Measurements from ENCODE around the gene IRS2. TPM values are rescaled to one million over a fixed set of nuclear protein-coding genes. Genes with fewer than 3 reads are reported as not detected.

The IRS2 gene
- total and polyA plus RNA-seq, 2 donors (not counting 3 experiments of a cell fraction or from before 2014, with no cell fraction given), result 1.6 to 4.4 TPM

DNA sequence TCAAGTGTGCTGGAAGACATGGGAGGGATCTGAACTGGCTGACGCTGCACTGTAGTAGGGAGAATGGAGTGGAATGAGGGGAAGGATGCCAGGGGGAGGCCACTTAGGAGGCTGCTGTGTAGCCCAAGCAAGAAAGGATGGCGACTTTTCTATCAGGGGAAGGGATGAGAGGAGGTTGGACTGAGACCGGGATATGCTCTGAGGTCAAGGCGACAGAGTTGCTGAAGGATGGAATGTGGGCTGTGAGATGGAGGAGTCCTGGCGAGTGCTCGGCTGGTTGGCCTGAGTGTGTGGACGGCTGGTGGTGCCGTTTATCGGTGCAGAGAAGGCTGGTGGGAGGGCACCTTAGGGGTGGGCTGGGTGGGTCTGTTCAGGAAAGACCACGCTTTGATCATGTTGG, 45.7 kb downstream of the IRS2 start:
- ChIA-PET CTCF (no interaction called here), POLR2A (no interaction called here)
- FAIRE-seq (no peak), DNase-seq (ENCODE audit: low read depth, low spot score) (no peak)
- Histone ChIP-seq H3K27me3 (ENCODE audit: control insufficient read depth in 2 of 2, insufficient read depth in 2 of 2, low read length in 2 of 2) (no peaks in the 10 kb centered on the region), H3K79me2 (ENCODE audit: control insufficient read depth, insufficient read depth, low read length) (no peaks in the 10 kb centered on the region), H3K27ac (ENCODE audit: insufficient read depth, low read depth, low read length) (no peak overlapping the region), H3K9me1 (replicated peaks; ENCODE audit: control insufficient read depth, extremely low read depth, insufficient read depth, low read length) (no peaks in the 10 kb centered on the region), H3K36me3 (ENCODE audit: control insufficient read depth in 2 of 2, extremely low read depth in 1 of 2, insufficient read depth in 2 of 2, low read length in 2 of 2) (no peaks in the 10 kb centered on the region), H2AFZ (ENCODE audit: low read depth, low read length) (no peak overlapping the region), H3K4me3 (replicated peaks in 1 of 3; ENCODE audit: insufficient read depth in 1 of 3, low read depth in 1 of 3, low read length in 3 of 3) (no peak overlapping the region), H3K9ac (replicated peaks; ENCODE audit: extremely low read depth, insufficient read depth, low read length) (no peak overlapping the region), H3K4me1 (ENCODE audit: control insufficient read depth, extremely low read depth, insufficient read depth, low read length) (no peaks in the 10 kb centered on the region), H3K9me3 (replicated peaks; ENCODE audit: control insufficient read depth, insufficient read depth, low read length) (no peaks in the 10 kb centered on the region), H3K4me2 (ENCODE audit: insufficient read depth, low read length) (no peak overlapping the region), H4K20me1 (replicated peaks; ENCODE audit: control insufficient read depth, extremely low read depth, insufficient read depth, low read length) (no peaks in the 10 kb centered on the region)
- intact Hi-C loops (cut with micrococcal nuclease) (loop anchor here (5.0 kb wide), 1 partner anchor 778 kb away; no protein-coding TSS in a partner anchor), dilution Hi-C loops (cut with MboI; ENCODE audit: extremely low pct_ligation_motif_present, low sequenced_read_pairs) (no loop called here)
- BruUV-seq (replicated peaks), result no TSS peak
- TF ChIP-seq POLR2AphosphoS5 (IDR thresholded peaks at IDR 0.05; ENCODE audit: insufficient read depth, low read depth, low read length) (no peak), GATA2 (IDR thresholded peaks at IDR 0.05; ENCODE audit: insufficient read depth, insufficient read length, low read depth, low read length) (no peak), MYC (IDR thresholded peaks at IDR 0.05; ENCODE audit: low read depth, low read length) (no peak), FOS (IDR thresholded peaks at IDR 0.05; ENCODE audit: borderline replicate concordance, insufficient read depth, low read length) (no peak), EZH2 (IDR thresholded peaks at IDR 0.05; ENCODE audit: borderline replicate concordance, low read depth, low read length, severe bottlenecking) (no peak), POLR2A (IDR thresholded peaks at IDR 0.05; ENCODE audit: low read depth, low read length) (no peak), JUN (IDR thresholded peaks at IDR 0.05; ENCODE audit: borderline replicate concordance, insufficient read depth, insufficient read length, low read depth) (no peak)
- TF ChIP-seq, protein P1, sequence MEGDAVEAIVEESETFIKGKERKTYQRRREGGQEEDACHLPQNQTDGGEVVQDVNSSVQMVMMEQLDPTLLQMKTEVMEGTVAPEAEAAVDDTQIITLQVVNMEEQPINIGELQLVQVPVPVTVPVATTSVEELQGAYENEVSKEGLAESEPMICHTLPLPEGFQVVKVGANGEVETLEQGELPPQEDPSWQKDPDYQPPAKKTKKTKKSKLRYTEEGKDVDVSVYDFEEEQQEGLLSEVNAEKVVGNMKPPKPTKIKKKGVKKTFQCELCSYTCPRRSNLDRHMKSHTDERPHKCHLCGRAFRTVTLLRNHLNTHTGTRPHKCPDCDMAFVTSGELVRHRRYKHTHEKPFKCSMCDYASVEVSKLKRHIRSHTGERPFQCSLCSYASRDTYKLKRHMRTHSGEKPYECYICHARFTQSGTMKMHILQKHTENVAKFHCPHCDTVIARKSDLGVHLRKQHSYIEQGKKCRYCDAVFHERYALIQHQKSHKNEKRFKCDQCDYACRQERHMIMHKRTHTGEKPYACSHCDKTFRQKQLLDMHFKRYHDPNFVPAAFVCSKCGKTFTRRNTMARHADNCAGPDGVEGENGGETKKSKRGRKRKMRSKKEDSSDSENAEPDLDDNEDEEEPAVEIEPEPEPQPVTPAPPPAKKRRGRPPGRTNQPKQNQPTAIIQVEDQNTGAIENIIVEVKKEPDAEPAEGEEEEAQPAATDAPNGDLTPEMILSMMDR (IDR thresholded peaks at IDR 0.05; ENCODE audit: extremely low read depth in 1 of 2, insufficient read depth in 1 of 2, low read depth in 1 of 2, low read length in 2 of 2), result no peak
- TF ChIP-seq, protein P2, sequence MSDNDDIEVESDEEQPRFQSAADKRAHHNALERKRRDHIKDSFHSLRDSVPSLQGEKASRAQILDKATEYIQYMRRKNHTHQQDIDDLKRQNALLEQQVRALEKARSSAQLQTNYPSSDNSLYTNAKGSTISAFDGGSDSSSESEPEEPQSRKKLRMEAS (IDR thresholded peaks at IDR 0.05; ENCODE audit: insufficient read depth, insufficient read length), result no peak
